Neural progenitor cell (in vitro differentiated cells): ENCODE data around the gene STARD7. TPM values are rescaled to one million over a fixed set of nuclear protein-coding genes. Genes with fewer than 3 reads are reported as not detected.
A peak's percentile ranks its signal among the peaks of the same experiment; 100 is the strongest.
"Not testable (repeated sequence)": the region's sequence is repeated elsewhere in the genome, so short reads cannot be mapped to it uniquely, and the experiment has no call there.

Source experiments
- DNase-seq: peaks from one replicate; pipeline ENCODE4 v3.0.0-alpha.2; 2016; ENCODE audit warnings: low spot score
- H2AFZ ChIP-seq: fragments of 200-600 bp; sonication (generic); replicated peaks from 2 replicates; pipeline ENCODE4 v1.6.1; 2016; ENCODE audit warnings: antibody characterized with exemption
- H3F3A ChIP-seq: fragments of 200-600 bp; sonication (generic); 2 replicates; pipeline ENCODE4 v1.6.1; 2016; ENCODE audit warnings: antibody characterized with exemption, low read depth
- H3K27ac ChIP-seq: fragments of 200-600 bp; sonication (generic); 2 replicates; pipeline ENCODE4 v1.5.1; 2016; ENCODE audit warnings: mild to moderate bottlenecking
- H3K27me3 ChIP-seq: fragments of 200-600 bp; sonication (generic); 2 replicates; pipeline ENCODE4 v1.6.1; 2016; ENCODE audit warnings: mild to moderate bottlenecking, moderate library complexity
- H3K36me3 ChIP-seq: fragments of 200-600 bp; sonication (generic); 2 replicates; pipeline ENCODE4 v1.5.1; 2016
- H3K4me1 ChIP-seq: fragments of 200-600 bp; sonication (generic); 2 replicates; pipeline ENCODE4 v1.6.1; 2016; ENCODE audit warnings: mixed run types
- H3K4me2 ChIP-seq: fragments of 200-600 bp; sonication (generic); 2 replicates; pipeline ENCODE4 v1.6.1; 2016
- H3K4me3 ChIP-seq: fragments of 200-600 bp; sonication (generic); 2 replicates; pipeline ENCODE4 v1.5.1; 2016
- H3K79me2 ChIP-seq: fragments of 200-600 bp; sonication (generic); 2 replicates; pipeline ENCODE4 v1.6.1; 2016; ENCODE audit warnings: low read depth
- H3K9ac ChIP-seq: fragments of 200-600 bp; sonication (generic); 2 replicates; pipeline ENCODE4 v1.6.1; 2016
- H3K9me3 ChIP-seq: fragments of 200-600 bp; sonication (generic); 2 replicates; pipeline ENCODE4 v1.5.1; 2016; ENCODE audit warnings: low read depth
- H4K20me1 ChIP-seq: fragments of 200-600 bp; sonication (generic); 2 replicates; pipeline ENCODE4 v1.6.1; 2016; ENCODE audit warnings: low read depth
- H3K27ac Mint-ChIP-seq: 3 replicates; pipeline ENCODE4 v1.8.0; 2021; ENCODE audit warnings: mixed read lengths
- H3K27me3 Mint-ChIP-seq: 2 replicates; pipeline ENCODE4 v1.8.0; 2022; ENCODE audit warnings: low read depth, mild to moderate bottlenecking, inconsistent platforms, moderate library complexity, mixed read lengths; ENCODE audit not compliant: insufficient read depth
- H3K36me3 Mint-ChIP-seq: 3 replicates; pipeline ENCODE4 v1.8.0; 2021; ENCODE audit warnings: mixed read lengths
- H3K4me1 Mint-ChIP-seq: 3 replicates; pipeline ENCODE4 v1.8.0; 2021; ENCODE audit warnings: mixed read lengths
- H3K4me3 Mint-ChIP-seq: 3 replicates; pipeline ENCODE4 v1.8.0; 2021; ENCODE audit warnings: mild to moderate bottlenecking, moderate library complexity, mixed read lengths
- H3K9me3 Mint-ChIP-seq: 3 replicates; pipeline ENCODE4 v1.8.0; 2020; ENCODE audit warnings: mixed read lengths
- EZH2 ChIP-seq: fragments of 200-600 bp; sonication (generic); IDR thresholded peaks from 2 replicates; pipeline ENCODE4 v1.6.1; 2017; ENCODE audit warnings: antibody characterized with exemption, mild to moderate bottlenecking, moderate library complexity
- EZH2phosphoT487 ChIP-seq: fragments of 200-600 bp; sonication (generic); IDR thresholded peaks from 2 replicates; pipeline ENCODE4 v1.6.1; 2017; ENCODE audit warnings: antibody characterized with exemption
- total RNA-seq: library from RNA; depleted of rRNA; stranded (reverse); fragments of >200 nt; gene quantifications from 2 replicates; pipeline ENCODE4 v1.2.3, GENCODE V29; 2015; ENCODE audit warnings: low replicate concordance
- TF ChIP-seq, protein P1 (sequence below): fragments of 200-600 bp; sonication (generic); IDR thresholded peaks from 2 replicates; pipeline ENCODE4 v1.5.1; 2017; ENCODE audit warnings: antibody characterized with exemption, mild to moderate bottlenecking

STARD7 gene
- total RNA-seq, 1 donor from 2014 or later, result 179 TPM

DNA sequence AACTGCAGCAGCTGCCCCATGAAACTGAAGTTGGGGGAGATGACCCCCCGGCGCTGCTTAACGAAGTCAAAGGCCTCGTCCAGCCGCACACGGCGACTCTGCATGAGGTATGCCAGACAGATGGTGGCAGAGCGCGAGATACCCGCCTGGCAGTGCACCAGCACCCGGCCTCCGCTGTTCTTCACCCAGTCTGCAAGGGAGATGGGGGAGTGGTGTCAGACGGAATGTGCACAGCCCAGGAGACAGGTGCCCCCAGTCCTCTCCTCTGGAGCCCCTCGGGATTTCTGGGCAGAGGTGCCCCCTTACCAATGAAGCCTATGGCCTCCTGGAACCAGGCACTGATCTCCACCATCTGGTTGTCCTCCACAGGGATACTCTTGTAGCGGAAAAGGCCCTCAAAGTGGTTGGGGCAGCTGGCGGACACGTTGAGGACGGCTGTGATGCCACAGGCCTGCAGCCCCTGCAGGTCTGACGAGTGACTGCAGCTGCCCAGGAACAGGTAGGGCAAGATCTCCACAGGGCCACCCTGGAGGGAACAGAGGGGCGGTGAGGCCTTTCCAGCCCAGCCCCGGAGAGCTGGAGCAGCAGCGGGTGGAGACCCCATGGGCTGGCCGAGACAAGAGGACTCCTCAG, 64.7 kb downstream of the STARD7 start:
- H3K9me3 Mint-ChIP-seq, result no peaks in the 10 kb centered on the region
- Histone ChIP-seq H2AFZ (no peak overlapping the region), H3K27me3 (peaks cover 39% of the 10 kb centered on the region), H3K4me3 (peak overlapping the region; percentile 41), H3K9ac (no peak overlapping the region), H4K20me1 (no peaks in the 10 kb centered on the region), H3K4me2 (peak overlapping the region; percentile 70), H3K9me3 (no peaks in the 10 kb centered on the region), H3K79me2 (no peaks in the 10 kb centered on the region), H3K36me3 (no peaks in the 10 kb centered on the region), H3F3A (no peaks in the 10 kb centered on the region), H3K4me1 (peaks cover 15% of the 10 kb centered on the region), H3K27ac (no peak overlapping the region)
- DNase-seq, result peak; percentile 54
- no peaks in the 10 kb centered on the region for H3K36me3 Mint-ChIP-seq
- H3K4me1 Mint-ChIP-seq, result peaks cover 15% of the 10 kb centered on the region
- peak overlapping the region; percentile 80 for H3K4me3 Mint-ChIP-seq
- TF ChIP-seq EZH2phosphoT487, result no peak
- TF ChIP-seq, protein P1, sequence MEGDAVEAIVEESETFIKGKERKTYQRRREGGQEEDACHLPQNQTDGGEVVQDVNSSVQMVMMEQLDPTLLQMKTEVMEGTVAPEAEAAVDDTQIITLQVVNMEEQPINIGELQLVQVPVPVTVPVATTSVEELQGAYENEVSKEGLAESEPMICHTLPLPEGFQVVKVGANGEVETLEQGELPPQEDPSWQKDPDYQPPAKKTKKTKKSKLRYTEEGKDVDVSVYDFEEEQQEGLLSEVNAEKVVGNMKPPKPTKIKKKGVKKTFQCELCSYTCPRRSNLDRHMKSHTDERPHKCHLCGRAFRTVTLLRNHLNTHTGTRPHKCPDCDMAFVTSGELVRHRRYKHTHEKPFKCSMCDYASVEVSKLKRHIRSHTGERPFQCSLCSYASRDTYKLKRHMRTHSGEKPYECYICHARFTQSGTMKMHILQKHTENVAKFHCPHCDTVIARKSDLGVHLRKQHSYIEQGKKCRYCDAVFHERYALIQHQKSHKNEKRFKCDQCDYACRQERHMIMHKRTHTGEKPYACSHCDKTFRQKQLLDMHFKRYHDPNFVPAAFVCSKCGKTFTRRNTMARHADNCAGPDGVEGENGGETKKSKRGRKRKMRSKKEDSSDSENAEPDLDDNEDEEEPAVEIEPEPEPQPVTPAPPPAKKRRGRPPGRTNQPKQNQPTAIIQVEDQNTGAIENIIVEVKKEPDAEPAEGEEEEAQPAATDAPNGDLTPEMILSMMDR, result peak; percentile 37
- peaks cover 17% of the 10 kb centered on the region for H3K27me3 Mint-ChIP-seq
- H3K27ac Mint-ChIP-seq, result no peak overlapping the region

GRCh38 chr2:96143231-96143847, 65.3 kb downstream of the STARD7 start:
- no peak overlapping the region for H3K27ac ChIP-seq
- no peak overlapping the region for H3K4me3 ChIP-seq
- H4K20me1 ChIP-seq, result no peaks in the 10 kb centered on the region
- H3F3A ChIP-seq, result no peaks in the 10 kb centered on the region
- no peak for TF ChIP-seq EZH2phosphoT487
- H3K9me3 ChIP-seq, result no peaks in the 10 kb centered on the region
- peaks cover 11% of the 10 kb centered on the region for H3K4me1 Mint-ChIP-seq
- no peaks in the 10 kb centered on the region for H3K9me3 Mint-ChIP-seq
- DNase-seq, result no peak
- H3K36me3 ChIP-seq, result no peaks in the 10 kb centered on the region
- no peak overlapping the region for H3K27ac Mint-ChIP-seq
- H3K4me3 Mint-ChIP-seq, result no peak overlapping the region
- H3K79me2 ChIP-seq, result no peaks in the 10 kb centered on the region
- H3K36me3 Mint-ChIP-seq, result no peaks in the 10 kb centered on the region
- H3K9ac ChIP-seq, result no peak overlapping the region
- H3K4me2 ChIP-seq, result no peak overlapping the region
- peaks cover 17% of the 10 kb centered on the region for H3K27me3 Mint-ChIP-seq
- no peak overlapping the region for H2AFZ ChIP-seq
- H3K4me1 ChIP-seq, result peaks cover 9% of the 10 kb centered on the region
- peaks cover 39% of the 10 kb centered on the region for H3K27me3 ChIP-seq

DNA sequence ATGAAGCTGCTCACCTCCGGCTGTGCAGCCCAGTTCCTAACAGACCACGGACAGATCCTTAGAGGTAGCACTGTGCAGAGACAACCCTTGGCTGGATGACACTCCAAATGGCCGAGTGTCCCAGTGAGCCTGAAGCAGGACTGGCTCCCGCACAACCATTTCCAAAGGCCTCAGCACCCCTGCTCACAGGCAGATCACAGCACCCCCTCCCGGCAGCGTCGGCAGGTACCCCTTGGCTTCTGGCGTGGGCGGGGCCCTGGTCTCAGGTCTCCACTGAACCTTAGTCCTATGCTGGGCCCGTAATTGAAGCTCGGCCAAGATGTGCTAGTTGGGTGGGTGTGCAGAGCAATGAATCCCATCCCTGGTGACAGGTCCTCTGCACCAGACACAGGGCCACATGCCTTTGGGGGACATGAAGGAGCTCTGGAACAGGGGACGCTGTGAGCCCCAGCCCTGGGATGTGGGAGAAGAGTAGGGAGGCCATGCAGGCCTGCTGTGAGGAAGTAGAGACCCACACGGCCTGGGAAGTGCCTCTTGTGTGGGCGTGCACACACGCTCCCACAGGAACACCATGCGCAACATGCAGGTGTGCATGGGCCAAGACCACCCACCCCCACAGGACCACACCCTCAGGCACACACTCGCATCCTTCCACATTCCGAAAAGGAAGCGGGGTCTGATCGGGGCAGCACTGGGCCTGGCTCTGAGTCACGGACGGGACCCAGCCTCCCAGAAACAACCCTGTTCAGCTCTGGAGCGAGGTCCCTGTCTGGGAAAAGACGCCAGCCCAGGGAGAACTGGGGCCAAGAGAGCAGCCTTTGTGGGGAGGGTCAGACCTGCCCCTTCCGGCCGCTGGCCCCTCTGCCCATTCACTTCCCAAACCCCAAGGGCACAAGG, 66.2 kb downstream of the STARD7 start:
- Mint-ChIP-seq H3K27ac (no peak overlapping the region), H3K4me1 (peaks cover 6% of the 10 kb centered on the region), H3K9me3 (no peaks in the 10 kb centered on the region), H3K27me3 (peaks cover 17% of the 10 kb centered on the region), H3K4me3 (no peak overlapping the region), H3K36me3 (no peaks in the 10 kb centered on the region)
- TF ChIP-seq, protein P1, result no peak
- TF ChIP-seq EZH2phosphoT487, result no peak
- TF ChIP-seq EZH2, result no peak
- Histone ChIP-seq H2AFZ (no peak overlapping the region), H4K20me1 (no peaks in the 10 kb centered on the region), H3K27ac (no peak overlapping the region), H3K36me3 (no peaks in the 10 kb centered on the region), H3K4me3 (no peak overlapping the region), H3K27me3 (peaks cover 39% of the 10 kb centered on the region), H3K9me3 (no peaks in the 10 kb centered on the region), H3K4me1 (peaks cover 6% of the 10 kb centered on the region), H3K79me2 (no peaks in the 10 kb centered on the region), H3F3A (no peaks in the 10 kb centered on the region), H3K9ac (no peak overlapping the region), H3K4me2 (no peak overlapping the region)
- DNase-seq, result no peak

GRCh38 chr2:96141624-96141967, 67.0 kb downstream of the STARD7 start:
- not testable (repeated sequence) for H4K20me1 ChIP-seq, H3K36me3 Mint-ChIP-seq, H3K9me3 ChIP-seq, H3K4me3 ChIP-seq, H3K4me3 Mint-ChIP-seq, H3F3A ChIP-seq, H3K79me2 ChIP-seq, H3K9ac ChIP-seq, H2AFZ ChIP-seq, H3K27ac ChIP-seq, H3K27ac Mint-ChIP-seq, H3K4me1 Mint-ChIP-seq, H3K36me3 ChIP-seq, H3K4me2 ChIP-seq, DNase-seq, H3K4me1 ChIP-seq, H3K9me3 Mint-ChIP-seq
- peaks cover 31% of the 10 kb centered on the region for H3K27me3 ChIP-seq
- peaks cover 13% of the 10 kb centered on the region for H3K27me3 Mint-ChIP-seq
